Calu3 (cell line): ENCODE data around the gene DNAJC15. TPM values are rescaled to one million over a fixed set of nuclear protein-coding genes. Genes with fewer than 3 reads are reported as not detected.

Experiments
- BruUV-seq: library from RNA; stranded (reverse); fragments of 400-500 nt; replicated peaks from 2 replicates; lab custom pipeline; 2021; lab: Mats Ljungman, UMichigan
- CTCF ChIA-PET: fragments of 300-600 bp; sonication (Branson Sonifier 250); formaldehyde crosslinking; loops from one replicate; lab custom pipeline; 2022; ENCODE audit warnings: antibody characterized with exemption; lab: Charles Lee
- DNase-seq: peaks from one replicate; pipeline ENCODE4 v3.0.0; 2022
- H3K27ac Mint-ChIP-seq: one replicate; pipeline ENCODE4 v1.8.0; 2022; ENCODE audit warnings: mixed read lengths; ENCODE audit not compliant: unreplicated experiment
- H3K27me3 Mint-ChIP-seq: one replicate; pipeline ENCODE4 v1.8.0; 2022; ENCODE audit warnings: mixed read lengths; ENCODE audit not compliant: unreplicated experiment
- H3K36me3 Mint-ChIP-seq: one replicate; pipeline ENCODE4 v1.8.0; 2022; ENCODE audit warnings: mild to moderate bottlenecking, moderate library complexity, mixed read lengths; ENCODE audit not compliant: insufficient read depth, unreplicated experiment
- H3K4me1 Mint-ChIP-seq: one replicate; pipeline ENCODE4 v1.8.0; 2022; ENCODE audit warnings: mild to moderate bottlenecking, low read depth, mixed read lengths; ENCODE audit not compliant: unreplicated experiment
- H3K4me3 Mint-ChIP-seq: one replicate; pipeline ENCODE4 v1.8.0; 2022; ENCODE audit warnings: mild to moderate bottlenecking, low read depth, moderate library complexity, mixed read lengths; ENCODE audit not compliant: unreplicated experiment
- H3K9me3 Mint-ChIP-seq: one replicate; pipeline ENCODE4 v1.8.0; 2022; ENCODE audit warnings: low read depth, mixed read lengths; ENCODE audit not compliant: unreplicated experiment
- intact Hi-C: fragments of 100-400 bp; cut with micrococcal nuclease; formaldehyde crosslinking; loops from one replicate; pipeline ENCODE4 v1.10.0; 2022; ENCODE audit not compliant: unreplicated experiment
- total RNA-seq: library from RNA; stranded (reverse); gene quantifications from 2 replicates; pipeline ENCODE4 v1.2.3, GENCODE V29; 2022
- TF ChIP-seq, protein P1 (sequence below): fragments of 200-600 bp; IDR thresholded peaks from one replicate; pipeline ENCODE4 v1.8.0; 2022; ENCODE audit warnings: antibody characterized with exemption; ENCODE audit not compliant: unreplicated experiment

Gene DNAJC15
- total RNA-seq, 1 experiment from 2014 or later: 13.1 TPM

DNA sequence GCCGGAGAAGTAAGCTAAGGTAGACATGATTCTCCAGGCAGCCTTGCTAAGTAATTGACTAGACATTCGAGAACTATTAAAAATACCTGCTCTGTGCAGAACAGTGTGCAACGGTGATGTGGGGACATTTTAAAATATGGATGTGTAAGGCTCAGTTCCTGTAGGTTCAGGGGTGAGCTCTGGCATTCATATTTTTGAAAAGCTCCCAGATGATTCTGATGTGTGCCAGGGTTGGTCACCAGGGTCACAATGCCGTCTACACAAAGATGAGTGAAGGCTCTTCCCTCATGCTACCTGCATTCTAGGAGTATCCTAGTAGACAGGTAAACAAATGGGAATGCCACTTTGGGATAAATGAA is 30.6 kb upstream of the DNAJC15 start:
- BruUV-seq: TSS peak; percentile 97
- no peak for DNase-seq
- Mint-ChIP-seq H3K27me3 (no peaks in the 10 kb centered on the region), H3K36me3 (peaks cover 8% of the 10 kb centered on the region), H3K27ac (peak overlapping the region; percentile 56), H3K4me3 (peak overlapping the region; percentile 83), H3K9me3 (no peaks in the 10 kb centered on the region), H3K4me1 (peaks cover 18% of the 10 kb centered on the region)
- TF ChIP-seq, protein P1, sequence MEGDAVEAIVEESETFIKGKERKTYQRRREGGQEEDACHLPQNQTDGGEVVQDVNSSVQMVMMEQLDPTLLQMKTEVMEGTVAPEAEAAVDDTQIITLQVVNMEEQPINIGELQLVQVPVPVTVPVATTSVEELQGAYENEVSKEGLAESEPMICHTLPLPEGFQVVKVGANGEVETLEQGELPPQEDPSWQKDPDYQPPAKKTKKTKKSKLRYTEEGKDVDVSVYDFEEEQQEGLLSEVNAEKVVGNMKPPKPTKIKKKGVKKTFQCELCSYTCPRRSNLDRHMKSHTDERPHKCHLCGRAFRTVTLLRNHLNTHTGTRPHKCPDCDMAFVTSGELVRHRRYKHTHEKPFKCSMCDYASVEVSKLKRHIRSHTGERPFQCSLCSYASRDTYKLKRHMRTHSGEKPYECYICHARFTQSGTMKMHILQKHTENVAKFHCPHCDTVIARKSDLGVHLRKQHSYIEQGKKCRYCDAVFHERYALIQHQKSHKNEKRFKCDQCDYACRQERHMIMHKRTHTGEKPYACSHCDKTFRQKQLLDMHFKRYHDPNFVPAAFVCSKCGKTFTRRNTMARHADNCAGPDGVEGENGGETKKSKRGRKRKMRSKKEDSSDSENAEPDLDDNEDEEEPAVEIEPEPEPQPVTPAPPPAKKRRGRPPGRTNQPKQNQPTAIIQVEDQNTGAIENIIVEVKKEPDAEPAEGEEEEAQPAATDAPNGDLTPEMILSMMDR: no peak
- CTCF ChIA-PET: interaction anchor here (1.2 kb wide), 1 partner anchor 22 kb away, joined by 3 read pairs; no protein-coding TSS in a partner anchor
- intact Hi-C loops: loop anchor here (10.0 kb wide), 1 partner anchor 52 kb away; no protein-coding TSS in a partner anchor

DNA sequence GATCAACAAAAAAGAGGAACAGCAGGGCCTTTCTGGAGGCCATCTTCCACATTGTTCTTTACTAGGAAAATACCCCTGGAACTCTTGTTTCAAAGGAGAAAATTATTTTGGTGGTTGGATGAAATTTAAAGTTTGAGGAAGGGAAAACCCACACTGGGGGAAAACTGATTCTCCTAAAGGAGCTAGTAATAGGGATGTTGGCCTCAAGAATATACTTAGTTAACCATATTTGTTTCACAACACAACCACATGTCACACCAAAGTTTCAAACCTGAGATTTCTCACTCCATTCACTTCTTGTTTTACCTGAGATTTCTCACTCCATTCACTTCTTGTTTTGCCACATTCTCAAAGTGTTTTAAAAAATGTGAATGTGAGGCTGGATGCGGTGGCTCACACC is 28.5 kb upstream of the DNAJC15 start:
- DNase-seq: no peak
- no TSS peak for BruUV-seq
- CTCF ChIA-PET: interaction anchor here (0.9 kb wide), 1 partner anchor 26 kb away, joined by 3 read pairs; no protein-coding TSS in a partner anchor
- Mint-ChIP-seq H3K4me3 (no peak overlapping the region), H3K27me3 (no peaks in the 10 kb centered on the region), H3K36me3 (peaks cover 8% of the 10 kb centered on the region), H3K9me3 (no peaks in the 10 kb centered on the region), H3K27ac (no peak overlapping the region), H3K4me1 (peaks cover 18% of the 10 kb centered on the region)
- TF ChIP-seq, protein P1: no peak
- intact Hi-C loops: loop anchor here (10.0 kb wide), 1 partner anchor 50 kb away; no protein-coding TSS in a partner anchor

DNA sequence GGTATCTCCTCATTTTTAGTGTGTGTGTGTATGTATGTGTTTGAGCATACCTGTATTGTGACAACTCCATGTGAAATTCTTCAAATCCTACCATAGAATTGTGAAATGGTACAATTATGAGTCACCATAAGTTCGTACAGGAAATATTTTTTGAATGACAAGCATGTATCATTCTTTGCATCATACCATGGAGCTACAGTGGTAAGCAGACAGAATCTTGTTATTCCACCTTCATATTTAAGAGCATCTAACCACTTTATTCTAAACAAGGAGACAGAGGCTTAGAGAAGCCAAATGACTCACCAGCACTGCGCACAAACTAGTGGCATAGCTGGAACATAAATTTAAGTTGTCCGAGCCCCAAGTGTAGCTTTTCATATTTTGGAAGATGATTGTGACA is 26.8 kb upstream of the DNAJC15 start:
- CTCF ChIA-PET: interaction anchor here (0.7 kb wide), 1 partner anchor 21 kb away, joined by 3 read pairs; no protein-coding TSS in a partner anchor
- no peak for DNase-seq
- Mint-ChIP-seq H3K4me1 (peaks cover 18% of the 10 kb centered on the region), H3K4me3 (no peak overlapping the region), H3K9me3 (no peaks in the 10 kb centered on the region), H3K36me3 (peaks cover 8% of the 10 kb centered on the region), H3K27ac (peak overlapping the region; percentile 61), H3K27me3 (no peaks in the 10 kb centered on the region)
- TF ChIP-seq, protein P1: no peak
- no TSS peak for BruUV-seq
- intact Hi-C loops: loop anchor here (10.0 kb wide), 1 partner anchor 48 kb away; no protein-coding TSS in a partner anchor

DNA sequence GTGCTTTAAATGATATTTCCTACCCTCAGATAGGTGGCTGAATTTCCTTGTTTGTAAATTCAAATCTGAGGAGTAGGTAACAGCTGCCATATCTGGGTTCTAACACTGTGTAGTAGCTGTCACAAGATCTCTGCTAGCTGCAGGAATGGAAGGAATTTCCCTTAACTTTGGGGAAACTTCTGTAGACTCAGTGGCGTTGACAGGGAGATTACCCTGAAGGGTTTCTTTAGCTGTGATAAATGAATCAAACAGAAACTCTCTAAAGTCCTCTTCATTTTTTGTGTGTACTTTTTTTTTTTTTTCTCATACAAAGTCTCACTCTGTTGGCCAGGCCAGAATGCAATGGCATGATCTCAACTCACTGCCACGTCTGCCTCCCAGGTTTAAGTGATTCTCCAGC is 26.0 kb upstream of the DNAJC15 start:
- TF ChIP-seq, protein P1: no peak
- no peaks in the 10 kb centered on the region for H3K27me3 Mint-ChIP-seq
- peaks cover under 1% of the 10 kb centered on the region for H3K36me3 Mint-ChIP-seq
- CTCF ChIA-PET: no interaction called here
- no peak overlapping the region for H3K4me3 Mint-ChIP-seq
- BruUV-seq: no TSS peak
- H3K9me3 Mint-ChIP-seq: no peaks in the 10 kb centered on the region
- no peak for DNase-seq
- H3K27ac Mint-ChIP-seq: peak overlapping the region; percentile 61
- peaks cover 18% of the 10 kb centered on the region for H3K4me1 Mint-ChIP-seq
- intact Hi-C loops: loop anchor here (10.0 kb wide), 1 partner anchor 47 kb away; no protein-coding TSS in a partner anchor
